Astrocyte of the cerebellum (primary cell): ENCODE results near the gene FAU.
"Not testable (repeated sequence)": the region's sequence is repeated elsewhere in the genome, so short reads cannot be mapped to it uniquely, and the experiment has no call there.

Source experiments
- DNase-seq: peaks from one replicate; pipeline ENCODE4 v3.0.0-alpha.2; 2011; ENCODE audit warnings: low read depth
- H3K4me3 ChIP-seq: 2 replicates; pipeline ENCODE4 v1.5.1; 2011; ENCODE audit warnings: mild to moderate bottlenecking, low read depth, low read length, moderate library complexity
- in situ Hi-C: cut with HindIII; loops from 2 replicates; pipeline ENCODE4 v1.10.0; 2017; ENCODE audit warnings: low sequenced_read_pairs
- TF ChIP-seq, protein P1 (sequence below): IDR thresholded peaks from 2 replicates; pipeline ENCODE4 v1.5.1; 2012; ENCODE audit warnings: low read length, low read depth, moderate library complexity, mild to moderate bottlenecking; ENCODE audit errors: missing control alignments

FAU gene

DNA sequence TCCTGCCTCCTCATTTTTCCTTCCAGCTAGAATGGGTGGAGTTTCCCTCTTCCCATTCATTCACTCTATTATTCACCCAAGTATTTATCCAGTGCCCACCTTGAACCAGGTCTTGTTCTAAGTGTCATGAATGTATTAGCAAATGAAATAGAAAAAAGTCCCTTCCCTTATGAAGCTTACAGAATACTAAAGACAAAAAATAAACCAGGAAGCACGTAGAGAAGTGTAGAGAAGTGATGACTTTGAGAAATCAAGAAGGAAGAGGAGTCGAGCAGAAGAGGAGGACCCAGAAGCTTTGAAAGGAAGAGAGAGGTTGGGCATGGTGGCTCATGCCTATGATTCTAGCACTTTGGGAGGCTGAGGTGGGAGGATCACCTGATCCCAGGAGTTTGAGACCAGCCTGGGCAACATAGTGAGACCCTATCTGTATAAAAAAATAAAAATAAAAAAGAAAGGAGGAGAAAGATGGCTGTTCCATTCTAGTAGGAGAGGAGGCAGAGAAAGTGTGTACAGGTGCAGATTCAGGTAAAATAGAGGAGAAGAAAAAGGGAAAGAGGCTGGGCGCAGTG is 29.5 kb upstream of the FAU start:
- H3K4me3 ChIP-seq: no peak overlapping the region
- in situ Hi-C loops: no loop called here
- TF ChIP-seq, protein P1, sequence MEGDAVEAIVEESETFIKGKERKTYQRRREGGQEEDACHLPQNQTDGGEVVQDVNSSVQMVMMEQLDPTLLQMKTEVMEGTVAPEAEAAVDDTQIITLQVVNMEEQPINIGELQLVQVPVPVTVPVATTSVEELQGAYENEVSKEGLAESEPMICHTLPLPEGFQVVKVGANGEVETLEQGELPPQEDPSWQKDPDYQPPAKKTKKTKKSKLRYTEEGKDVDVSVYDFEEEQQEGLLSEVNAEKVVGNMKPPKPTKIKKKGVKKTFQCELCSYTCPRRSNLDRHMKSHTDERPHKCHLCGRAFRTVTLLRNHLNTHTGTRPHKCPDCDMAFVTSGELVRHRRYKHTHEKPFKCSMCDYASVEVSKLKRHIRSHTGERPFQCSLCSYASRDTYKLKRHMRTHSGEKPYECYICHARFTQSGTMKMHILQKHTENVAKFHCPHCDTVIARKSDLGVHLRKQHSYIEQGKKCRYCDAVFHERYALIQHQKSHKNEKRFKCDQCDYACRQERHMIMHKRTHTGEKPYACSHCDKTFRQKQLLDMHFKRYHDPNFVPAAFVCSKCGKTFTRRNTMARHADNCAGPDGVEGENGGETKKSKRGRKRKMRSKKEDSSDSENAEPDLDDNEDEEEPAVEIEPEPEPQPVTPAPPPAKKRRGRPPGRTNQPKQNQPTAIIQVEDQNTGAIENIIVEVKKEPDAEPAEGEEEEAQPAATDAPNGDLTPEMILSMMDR: no peak
- DNase-seq: no peak

DNA sequence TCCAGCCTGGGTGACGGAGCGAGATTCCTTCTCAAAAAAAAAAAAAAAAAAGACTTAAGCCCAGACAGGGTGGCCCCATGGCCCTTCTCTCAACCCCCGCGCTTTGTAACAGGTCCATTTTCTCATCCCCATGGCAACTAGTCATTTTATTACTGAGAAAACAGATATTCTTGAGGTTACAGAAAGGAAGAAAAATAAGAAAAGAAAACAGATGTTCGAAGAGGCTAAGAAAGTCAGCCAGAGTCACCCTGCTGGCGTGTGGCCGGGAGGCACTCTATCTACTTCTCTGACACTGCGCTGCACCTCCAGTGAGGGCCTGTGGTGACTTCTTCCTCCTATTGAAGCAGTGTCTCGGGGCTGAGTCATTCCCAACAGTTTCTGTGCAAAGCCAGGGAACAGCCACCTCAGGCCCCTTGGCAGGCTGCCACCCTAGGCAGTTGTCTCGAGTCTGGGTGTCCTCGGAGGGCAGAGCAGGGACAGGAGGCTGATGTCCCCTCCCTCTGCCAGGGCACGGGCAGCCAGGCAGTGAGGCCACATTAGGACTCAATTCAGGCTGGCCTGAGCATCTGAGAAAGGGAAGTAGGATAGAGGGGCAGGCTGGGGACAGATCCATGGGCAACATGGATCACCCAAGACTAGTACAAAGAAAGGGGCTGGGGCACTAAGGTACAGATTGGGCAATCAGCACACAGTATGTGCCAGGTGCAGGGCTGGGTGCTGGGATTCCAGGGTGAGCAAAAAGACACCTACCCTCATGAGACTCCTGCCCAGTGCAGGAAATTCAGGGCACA is 28.8 kb upstream of the FAU start:
- TF ChIP-seq, protein P1: no peak
- DNase-seq: peak; percentile 34
- H3K4me3 ChIP-seq: no peak overlapping the region
- in situ Hi-C loops: no loop called here

DNA sequence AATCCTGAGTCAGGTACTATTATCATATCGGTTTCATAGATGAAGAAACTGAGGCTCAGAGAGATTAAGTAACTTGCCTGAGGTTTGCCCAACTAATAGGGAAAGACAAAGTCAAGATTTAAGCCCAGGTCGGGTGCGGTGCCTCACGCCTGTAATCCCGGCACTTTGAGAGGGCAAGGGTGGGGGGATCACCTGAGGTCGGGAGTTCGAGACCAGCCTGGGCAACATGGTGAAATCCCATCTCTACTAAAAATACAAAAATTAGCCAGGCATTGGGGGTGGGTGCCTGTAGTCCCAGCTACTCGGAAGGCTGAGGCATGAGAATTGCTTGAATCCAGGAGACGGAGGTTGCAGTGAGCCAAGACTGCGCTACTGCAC is 28.2 kb upstream of the FAU start:
- in situ Hi-C loops, H3K4me3 ChIP-seq, DNase-seq: not testable (repeated sequence)

DNA sequence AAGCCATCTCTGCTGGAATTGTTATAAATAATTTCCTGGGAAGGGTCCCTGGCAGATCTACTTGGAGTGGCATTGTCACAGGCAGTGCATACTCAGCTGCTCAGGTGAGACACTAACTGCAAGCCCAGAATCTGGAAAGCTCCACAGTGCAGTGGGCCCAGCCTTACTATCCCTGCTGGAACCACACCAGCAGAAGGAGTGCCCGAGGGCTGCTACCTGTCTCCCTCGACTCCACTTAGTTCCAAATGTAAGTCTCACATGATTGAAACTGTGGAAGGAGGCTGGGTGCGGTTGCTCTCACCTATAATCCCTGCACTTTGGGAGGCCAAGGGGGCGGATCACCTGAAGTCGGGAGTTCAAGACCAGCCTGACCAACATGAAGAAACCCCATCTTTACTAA is 26.7 kb upstream of the FAU start:
- no peak overlapping the region for H3K4me3 ChIP-seq
- no peak for DNase-seq
- TF ChIP-seq, protein P1: no peak
- in situ Hi-C loops: no loop called here

DNA sequence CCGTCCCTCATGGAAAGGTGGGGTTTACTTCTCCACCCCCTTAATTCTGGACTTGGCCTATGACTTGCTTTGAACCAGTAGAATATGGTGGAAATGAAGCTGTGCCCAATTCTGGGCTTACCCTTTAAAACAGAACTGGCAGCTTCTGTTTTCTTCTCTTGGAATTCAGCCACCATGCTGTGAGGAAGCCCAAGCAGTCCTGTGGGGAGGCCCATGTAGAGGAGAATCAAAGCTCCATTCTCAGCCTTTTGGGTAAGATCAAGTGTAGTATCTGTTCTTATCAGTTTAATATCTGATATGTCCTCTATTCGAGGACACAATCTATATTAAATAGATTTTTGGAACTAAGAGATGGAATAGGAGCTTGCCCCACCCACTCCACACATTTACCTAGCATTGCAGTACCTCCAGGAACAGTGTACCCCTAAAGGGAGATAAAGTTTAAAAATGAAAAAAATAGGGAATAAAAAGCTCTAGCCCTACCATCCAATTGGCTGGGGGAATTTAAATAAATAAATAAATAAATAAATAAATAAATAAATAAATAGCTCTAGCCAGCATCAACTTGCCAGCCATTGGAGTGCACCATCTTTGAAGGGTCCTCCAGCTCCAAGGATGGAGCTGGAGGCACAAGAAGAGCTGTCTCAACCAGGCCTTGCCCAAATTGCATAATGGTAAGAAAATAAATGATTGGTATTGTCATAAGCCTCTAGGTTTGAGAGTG is 25.6 kb upstream of the FAU start:
- in situ Hi-C loops: no loop called here
- no peak overlapping the region for H3K4me3 ChIP-seq
- TF ChIP-seq, protein P1: no peak
- no peak for DNase-seq

DNA sequence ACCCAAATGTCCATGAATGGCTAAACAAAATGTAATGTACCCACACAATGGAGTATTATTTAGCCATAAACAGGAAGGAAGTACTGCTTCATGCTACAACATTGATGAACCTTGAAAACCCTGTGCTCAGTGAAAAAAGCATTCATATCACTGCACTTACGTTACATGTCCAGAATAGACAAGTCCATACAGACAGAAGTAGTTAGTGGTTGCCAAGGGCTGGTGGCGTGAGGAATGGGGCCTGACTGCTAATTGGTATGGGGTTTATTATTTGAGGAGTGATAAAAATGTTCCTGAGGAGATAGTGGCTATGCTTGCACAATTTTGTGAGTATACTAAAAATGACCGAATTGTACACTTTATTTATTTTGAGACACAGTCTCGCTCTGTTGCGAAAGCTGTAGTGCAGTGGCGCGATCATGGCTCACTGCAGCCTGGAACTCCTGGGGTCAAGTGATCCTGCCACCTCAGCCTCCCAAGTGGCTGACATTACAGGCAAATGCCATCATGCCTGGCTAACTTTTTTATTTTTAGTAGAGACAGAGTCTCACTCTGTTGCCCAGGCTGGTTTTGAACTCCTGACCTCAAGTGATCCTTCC is 20.1 kb upstream of the FAU start:
- no peak overlapping the region for H3K4me3 ChIP-seq
- TF ChIP-seq, protein P1: no peak
- in situ Hi-C loops: no loop called here
- DNase-seq: no peak
